CD14-positive monocyte (primary cell): Measurements from ENCODE around the gene IRF9. TPM values are rescaled to one million over a fixed set of nuclear protein-coding genes. Genes with fewer than 3 reads are reported as not detected.

Experiments used
- DNase-seq, 3 donors: peaks; one replicate each; pipeline ENCODE4 v3.0.0-alpha.2; 2011 to 2022
- H2AFZ ChIP-seq: 2 replicates; pipeline ENCODE4 v1.6.0; 2012; ENCODE audit warnings: mild to moderate bottlenecking, low read depth, low read length, inconsistent platforms; ENCODE audit not compliant: insufficient read depth, poor library complexity, severe bottlenecking
- H3K27ac ChIP-seq, 2 donors: 1 replicate in 1 of 2; 2 replicates in 1 of 2; pipeline ENCODE4 v1.5.1; 2012 to 2013; ENCODE audit warnings: low read length in 2 of 2, control low read depth in 1 of 2, inconsistent platforms in 1 of 2, low read depth in 1 of 2, mild to moderate bottlenecking in 1 of 2
- H3K27me3 ChIP-seq, 2 donors: one replicate each; pipeline versions ENCODE4 v1.6.0 to v1.6.1; 2011 to 2013; ENCODE audit warnings: low read length in 2 of 2; ENCODE audit not compliant: control insufficient read depth in 2 of 2, insufficient read depth in 2 of 2
- H3K36me3 ChIP-seq, 2 donors: replicated peaks in 1 of 2; 1 replicate in 1 of 2; 2 replicates in 1 of 2; pipeline versions ENCODE4 v1.5.1 to v1.6.1; 2012 to 2013; ENCODE audit warnings: low read length in 2 of 2, control low read depth in 1 of 2, inconsistent platforms in 1 of 2, mild to moderate bottlenecking in 1 of 2; ENCODE audit not compliant: insufficient read depth in 2 of 2, control insufficient read depth in 1 of 2
- H3K4me1 ChIP-seq, 2 donors: 1 replicate in 1 of 2; 2 replicates in 1 of 2; pipeline versions ENCODE4 v1.5.1 to v1.6.1; 2012 to 2013; ENCODE audit warnings: low read length in 2 of 2, control low read depth in 1 of 2, inconsistent platforms in 1 of 2, mild to moderate bottlenecking in 1 of 2, moderate library complexity in 1 of 2; ENCODE audit not compliant: insufficient read depth in 2 of 2, control insufficient read depth in 1 of 2
- H3K4me2 ChIP-seq: replicated peaks from 2 replicates; pipeline ENCODE3; 2012; ENCODE audit warnings: low read length, moderate library complexity, mild to moderate bottlenecking; ENCODE audit not compliant: poor library complexity, severe bottlenecking; ENCODE audit errors: extremely low read depth
- H3K4me3 ChIP-seq, 3 experiments: fragments of 200-600 bp in 1 of 3; sonication (generic) in 1 of 3; replicated peaks in 1 of 3; 1 replicate in 2 of 3; 2 replicates in 1 of 3; pipeline ENCODE4 v1.5.1; 2011 to 2013; ENCODE audit warnings: low read length in 3 of 3, mild to moderate bottlenecking in 3 of 3, control low read depth in 2 of 3, low read depth in 2 of 3, inconsistent platforms in 1 of 3, moderate library complexity in 1 of 3
- H3K79me2 ChIP-seq: 2 replicates; pipeline ENCODE4 v1.6.0; 2012; ENCODE audit warnings: mild to moderate bottlenecking, control low read depth, inconsistent platforms, low read length, moderate library complexity; ENCODE audit not compliant: insufficient read depth
- H3K9ac ChIP-seq: 2 replicates; pipeline ENCODE4 v1.6.0; 2017; ENCODE audit warnings: low read length, mild to moderate bottlenecking; ENCODE audit not compliant: insufficient read depth, poor library complexity, severe bottlenecking
- H3K9me3 ChIP-seq, 2 donors: replicated peaks in 1 of 2; 1 replicate in 1 of 2; 2 replicates in 1 of 2; pipeline versions ENCODE4 v1.5.1 to v1.6.1; 2012 to 2013; ENCODE audit warnings: low read length in 2 of 2, control low read depth in 1 of 2; ENCODE audit not compliant: control insufficient read depth in 1 of 2, insufficient read depth in 1 of 2
- H4K20me1 ChIP-seq: 2 replicates; pipeline ENCODE4 v1.6.0; 2012; ENCODE audit warnings: mild to moderate bottlenecking, low read length, control low read depth, moderate library complexity; ENCODE audit not compliant: insufficient read depth
- H3K27ac Mint-ChIP-seq, 7 donors: one replicate each; pipeline ENCODE4 v1.8.0; 2020; ENCODE audit warnings: mild to moderate bottlenecking in 7 of 7, mixed read lengths in 7 of 7, moderate library complexity in 6 of 7, inconsistent platforms in 2 of 7
- H3K27me3 Mint-ChIP-seq, 3 donors: one replicate each; pipeline ENCODE4 v1.8.0; 2021 to 2022; ENCODE audit warnings: low read depth in 3 of 3, mild to moderate bottlenecking in 3 of 3, mixed read lengths in 3 of 3, moderate library complexity in 3 of 3, inconsistent platforms in 1 of 3
- H3K36me3 Mint-ChIP-seq, 2 donors: one replicate each; pipeline ENCODE4 v1.8.0; 2020; ENCODE audit warnings: mixed read lengths in 2 of 2, inconsistent platforms in 1 of 2, mild to moderate bottlenecking in 1 of 2
- H3K4me1 Mint-ChIP-seq: one replicate; pipeline ENCODE4 v1.8.0; 2020; ENCODE audit warnings: mild to moderate bottlenecking, mixed read lengths
- H3K4me3 Mint-ChIP-seq, 2 donors: one replicate each; pipeline ENCODE4 v1.8.0; 2020; ENCODE audit warnings: mild to moderate bottlenecking in 2 of 2, mixed read lengths in 2 of 2, moderate library complexity in 1 of 2
- H3K9me3 Mint-ChIP-seq, 7 donors: one replicate each; pipeline ENCODE4 v1.8.0; 2020 to 2022; ENCODE audit warnings: mixed read lengths in 7 of 7, mild to moderate bottlenecking in 6 of 7, moderate library complexity in 6 of 7, inconsistent platforms in 2 of 7
- WGBS: methylation state at CpG from one replicate; pipeline ENCODE4 v1.1.5; 2013; ENCODE audit warnings: missing lambda C conversion rate; ENCODE audit not compliant: insufficient coverage; 5-methylcytosine and 5-hydroxymethylcytosine counted together
- intact Hi-C, 2 donors: fragments of 100-400 bp; cut with micrococcal nuclease; formaldehyde crosslinking; loops; one replicate each; pipeline versions ENCODE4 v1.15.0 to v1.15.1; 2023
- polyA plus RNA-seq, 3 donors: library from polyadenylated mRNA; depleted of rRNA in 1 of 3; unstranded in 2 of 3; stranded (reverse) in 1 of 3; fragments of 300-500 nt in 2 of 3; fragments of >200 nt in 1 of 3; fragmentation: Illumina TruSeq in 2 of 3; gene quantifications; 1 replicate in 2 of 3; 2 replicates in 1 of 3; pipeline ENCODE4 v1.2.3, GENCODE V29; 2012 to 2021
- TF ChIP-seq, protein P1 (sequence below): fragments of 200-600 bp; IDR thresholded peaks from one replicate; pipeline ENCODE4 v1.8.0; 2022; ENCODE audit warnings: antibody characterized with exemption, mild to moderate bottlenecking

IRF9 gene
- polyA plus RNA-seq, 3 donors: 44.7 to 208 (median 56.0) TPM

- Histone ChIP-seq H4K20me1 (no peaks in the 10 kb centered on the region), H3K79me2 (peaks cover 24% of the 10 kb centered on the region), H3K4me2 (peak overlapping the region; percentile 94), H3K9ac (peak overlapping the region; percentile 93), H3K36me3 (peaks cover 23 to 29% of the 10 kb centered on the region in 2 donors), H3K4me1 (peaks cover 21 to 28% of the 10 kb centered on the region in 2 donors), H3K27ac (peak overlapping the region; percentile 99 to 100), H2AFZ (peak overlapping the region; percentile 86), H3K27me3 (no peaks in the 10 kb centered on the region), H3K4me3 (peak overlapping the region; percentile 55 to 90 (median 87)), H3K9me3 (no peaks in the 10 kb centered on the region)
- intact Hi-C loops: loop anchor here in 1 of 2 donors (1.0 to 10.0 kb wide), 3 partner anchors 33 to 1189 kb away; partner anchors contain the start of genes DHRS1, NOP9, PRMT5 and RNF31
- peaks cover 23 to 31% of the 10 kb centered on the region in 2 donors for H3K36me3 Mint-ChIP-seq
- TF ChIP-seq, protein P1, sequence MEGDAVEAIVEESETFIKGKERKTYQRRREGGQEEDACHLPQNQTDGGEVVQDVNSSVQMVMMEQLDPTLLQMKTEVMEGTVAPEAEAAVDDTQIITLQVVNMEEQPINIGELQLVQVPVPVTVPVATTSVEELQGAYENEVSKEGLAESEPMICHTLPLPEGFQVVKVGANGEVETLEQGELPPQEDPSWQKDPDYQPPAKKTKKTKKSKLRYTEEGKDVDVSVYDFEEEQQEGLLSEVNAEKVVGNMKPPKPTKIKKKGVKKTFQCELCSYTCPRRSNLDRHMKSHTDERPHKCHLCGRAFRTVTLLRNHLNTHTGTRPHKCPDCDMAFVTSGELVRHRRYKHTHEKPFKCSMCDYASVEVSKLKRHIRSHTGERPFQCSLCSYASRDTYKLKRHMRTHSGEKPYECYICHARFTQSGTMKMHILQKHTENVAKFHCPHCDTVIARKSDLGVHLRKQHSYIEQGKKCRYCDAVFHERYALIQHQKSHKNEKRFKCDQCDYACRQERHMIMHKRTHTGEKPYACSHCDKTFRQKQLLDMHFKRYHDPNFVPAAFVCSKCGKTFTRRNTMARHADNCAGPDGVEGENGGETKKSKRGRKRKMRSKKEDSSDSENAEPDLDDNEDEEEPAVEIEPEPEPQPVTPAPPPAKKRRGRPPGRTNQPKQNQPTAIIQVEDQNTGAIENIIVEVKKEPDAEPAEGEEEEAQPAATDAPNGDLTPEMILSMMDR: no peak
- peaks cover 0 to 2% (median 0%) of the 10 kb centered on the region in 7 donors for H3K9me3 Mint-ChIP-seq
- WGBS: under 1% methylated on average over 37 of the region's 42 CpGs
- DNase-seq: peak; percentile 88 to 94 (median 91)
- H3K4me3 Mint-ChIP-seq: peak overlapping the region; percentile 89 to 95
- H3K27ac Mint-ChIP-seq: peak overlapping the region; percentile 98 to 99 (median 99)
- H3K4me1 Mint-ChIP-seq: peaks cover 19% of the 10 kb centered on the region
- peaks cover 0 to 3% (median 2%) of the 10 kb centered on the region in 3 donors for H3K27me3 Mint-ChIP-seq
Observed at GRCh38 chr14:24113801-24114531, 47.1 kb upstream of the IRF9 start.

DNA sequence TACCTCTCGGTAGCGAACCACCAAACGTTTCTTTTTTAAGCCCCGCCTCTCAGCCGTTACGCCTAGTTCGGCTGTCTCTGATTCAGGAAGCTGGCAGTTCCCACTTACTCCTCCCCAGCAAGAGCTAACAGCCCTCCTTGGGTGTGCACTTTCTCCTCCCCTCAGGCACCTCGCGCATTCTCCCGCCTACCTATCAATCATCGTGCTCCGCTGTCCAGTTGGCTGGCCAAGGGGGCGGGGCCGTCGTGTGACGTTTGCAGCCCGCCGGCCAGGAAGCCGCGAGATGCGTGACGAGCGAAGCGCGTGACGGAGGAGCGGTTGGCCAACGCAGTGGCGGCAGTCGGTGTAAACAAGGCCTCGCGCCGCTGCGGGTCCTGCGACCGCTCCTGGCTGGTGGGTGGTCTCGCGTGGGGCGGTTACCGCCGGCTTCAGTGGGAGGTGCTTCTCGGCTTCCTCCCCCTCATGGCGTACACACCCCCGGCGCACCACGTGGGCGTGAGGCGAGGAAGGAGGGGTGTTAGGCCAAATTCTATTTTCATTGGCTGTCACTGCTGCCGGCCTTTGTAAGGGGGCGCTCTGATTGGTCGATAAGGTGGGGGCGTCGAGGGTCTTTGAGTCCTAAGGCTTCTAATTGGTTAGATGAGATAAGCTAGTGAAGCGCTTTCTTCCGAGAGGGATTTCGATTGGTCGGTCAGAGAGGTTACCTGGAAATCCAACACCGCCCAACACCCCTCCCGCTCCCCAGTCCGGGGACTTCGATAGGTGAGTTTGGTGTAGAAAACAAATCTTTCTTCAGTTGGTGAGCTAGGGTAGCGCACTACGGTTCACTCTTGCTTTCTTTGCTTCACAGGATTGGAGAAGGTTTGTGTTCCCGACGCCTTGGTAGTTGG is 46.3 kb upstream of the IRF9 start, which contains the start of the genes DCAF11 and NRL:
Gene DCAF11, plus strand, starts transcription at position 246 of the 890 bp plus-strand sequence. CDS start 818 bp downstream, outside the sequence.
Gene NRL, minus strand, starts transcription at position 418 of the 890 bp plus-strand sequence. CDS start 32,101 bp downstream, outside the sequence.
- Histone ChIP-seq H3K27ac (peak within 1 kb of the TSS; percentile 99 to 100), H3K9ac (peak within 1 kb of the TSS; percentile 93), H4K20me1 (no peaks in the 10 kb centered on the region), H3K79me2 (peaks cover 24% of the 10 kb centered on the region), H3K9me3 (no peaks in the 10 kb centered on the region), H3K4me2 (peak within 1 kb of the TSS; percentile 94), H2AFZ (peak within 1 kb of the TSS; percentile 86), H3K4me3 (peak within 1 kb of the TSS; percentile 87 to 90 (median 89)), H3K4me1 (peaks cover 19 to 27% of the 10 kb centered on the region in 2 donors), H3K36me3 (peaks cover 31 to 37% of the 10 kb centered on the region in 2 donors), H3K27me3 (no peaks in the 10 kb centered on the region)
- Mint-ChIP-seq H3K4me3 (peak within 1 kb of the TSS; percentile 89 to 95), H3K36me3 (peaks cover 31 to 39% of the 10 kb centered on the region in 2 donors), H3K27ac (peak within 1 kb of the TSS; percentile 98 to 99 (median 99)), H3K9me3 (peaks cover 0 to 2% (median 0%) of the 10 kb centered on the region in 7 donors), H3K27me3 (peaks cover 0 to 6% (median 2%) of the 10 kb centered on the region in 3 donors), H3K4me1 (peaks cover 18% of the 10 kb centered on the region)
- DNase-seq: peak; percentile 100
- WGBS: 0% methylated on average over 34 of the region's 65 CpGs
- TF ChIP-seq, protein P1: no peak
- intact Hi-C loops: loop anchor here in 1 of 2 donors (1.0 to 10.0 kb wide), 3 partner anchors 33 to 1190 kb away; partner anchors contain the start of genes DHRS1, NOP9, PRMT5 and RNF31
